ENCODE data around the gene SHLD2. TPM values are rescaled to one million over a fixed set of nuclear protein-coding genes. Genes with fewer than 3 reads are reported as not detected.

Gene SHLD2
- total RNA-seq, 4 donors from 2014 or later = 17.1 to 61.6 (median 30.2) TPM

GRCh38 chr10:87054373-87055295 lies 40.4 kb upstream of the SHLD2 start:
- no peak for DNase-seq
- Histone ChIP-seq H3K27me3 (no peaks in the 10 kb centered on the region), H3K4me1 (no peaks in the 10 kb centered on the region), H3K27ac (no peak overlapping the region), H3K4me3 (no peak overlapping the region), H3K9me3 (no peaks in the 10 kb centered on the region), H3K36me3 (peaks cover 0 to 1% of the 10 kb centered on the region in 2 donors)
- intact Hi-C loops (cut with DNase I; ENCODE audit: low total_unique reads) = no loop called here
- TF ChIP-seq POLR2A (IDR thresholded peaks at IDR 0.05) (no peak), CTCF (IDR thresholded peaks at IDR 0.05) (no peak)

GRCh38 chr10:87058171-87058570 lies 36.8 kb upstream of the SHLD2 start:
- intact Hi-C loops (cut with DNase I; ENCODE audit: low total_unique reads) = no loop called here
- H3K27ac ChIP-seq = no peak overlapping the region
- peaks cover 0 to 3% of the 10 kb centered on the region in 2 donors for H3K36me3 ChIP-seq

GRCh38 chr10:87059401-87059800 lies 35.6 kb upstream of the SHLD2 start:
- DNase-seq = no peak
- H3K4me3 ChIP-seq = no peak overlapping the region
- H3K4me1 ChIP-seq = no peaks in the 10 kb centered on the region
- intact Hi-C loops (cut with DNase I; ENCODE audit: low total_unique reads) = no loop called here
- H3K36me3 ChIP-seq = peaks cover 0 to 3% of the 10 kb centered on the region in 2 donors
- no peak for TF ChIP-seq POLR2A (IDR thresholded peaks at IDR 0.05)
- no peak for TF ChIP-seq CTCF (IDR thresholded peaks at IDR 0.05)
- no peaks in the 10 kb centered on the region for H3K27me3 ChIP-seq
- H3K9me3 ChIP-seq = no peaks in the 10 kb centered on the region
- H3K27ac ChIP-seq = no peak overlapping the region

More at GRCh38 chr10:87058171-87058570, 36.8 kb upstream of the SHLD2 start:
- Histone ChIP-seq H3K9me3 (no peaks in the 10 kb centered on the region), H3K4me3 (no peak overlapping the region), H3K4me1 (no peaks in the 10 kb centered on the region), H3K27me3 (no peaks in the 10 kb centered on the region)
- TF ChIP-seq POLR2A (IDR thresholded peaks at IDR 0.05) = no peak
- no peak for TF ChIP-seq CTCF (IDR thresholded peaks at IDR 0.05)
- no peak for DNase-seq

- no peaks in the 10 kb centered on the region for H3K4me1 ChIP-seq
- no peak overlapping the region for H3K4me3 ChIP-seq
- no peaks in the 10 kb centered on the region for H3K27me3 ChIP-seq
- peaks cover 0 to 3% of the 10 kb centered on the region in 2 donors for H3K36me3 ChIP-seq
- intact Hi-C loops (cut with DNase I; ENCODE audit: low total_unique reads) = no loop called here
- no peaks in the 10 kb centered on the region for H3K9me3 ChIP-seq
- no peak overlapping the region for H3K27ac ChIP-seq
- DNase-seq = no peak
- TF ChIP-seq CTCF (IDR thresholded peaks at IDR 0.05) (no peak), POLR2A (IDR thresholded peaks at IDR 0.05) (no peak)
Observed at GRCh38 chr10:87060280-87060928, 34.6 kb upstream of the SHLD2 start.

- intact Hi-C loops (cut with DNase I; ENCODE audit: low total_unique reads) = no loop called here
- no peaks in the 10 kb centered on the region for H3K4me1 ChIP-seq
- H3K36me3 ChIP-seq = peaks cover 0 to 2% of the 10 kb centered on the region in 2 donors
- H3K9me3 ChIP-seq = no peaks in the 10 kb centered on the region
- no peak overlapping the region for H3K4me3 ChIP-seq
- H3K27me3 ChIP-seq = no peaks in the 10 kb centered on the region
- no peak overlapping the region for H3K27ac ChIP-seq
- TF ChIP-seq POLR2A (IDR thresholded peaks at IDR 0.05) = no peak
- no peak for TF ChIP-seq CTCF (IDR thresholded peaks at IDR 0.05)
- no peak for DNase-seq
Observed at GRCh38 chr10:87064651-87065050, 30.4 kb upstream of the SHLD2 start.

Data from uterus (tissue), 4 donors.